HG03520 (cell line): ENCODE data around the gene INIP.
A peak's percentile ranks its signal among the peaks of the same experiment; 100 is the strongest.

Experiments used
- ATAC-seq: cut with Tn5 transposase; IDR thresholded peaks from one replicate; pipeline ENCODE4 v1.9.1; 2021; ENCODE audit warnings: mild to moderate bottlenecking, moderate library complexity; ENCODE audit not compliant: unreplicated experiment

Gene INIP, protein sequence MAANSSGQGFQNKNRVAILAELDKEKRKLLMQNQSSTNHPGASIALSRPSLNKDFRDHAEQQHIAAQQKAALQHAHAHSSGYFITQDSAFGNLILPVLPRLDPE

DNA sequence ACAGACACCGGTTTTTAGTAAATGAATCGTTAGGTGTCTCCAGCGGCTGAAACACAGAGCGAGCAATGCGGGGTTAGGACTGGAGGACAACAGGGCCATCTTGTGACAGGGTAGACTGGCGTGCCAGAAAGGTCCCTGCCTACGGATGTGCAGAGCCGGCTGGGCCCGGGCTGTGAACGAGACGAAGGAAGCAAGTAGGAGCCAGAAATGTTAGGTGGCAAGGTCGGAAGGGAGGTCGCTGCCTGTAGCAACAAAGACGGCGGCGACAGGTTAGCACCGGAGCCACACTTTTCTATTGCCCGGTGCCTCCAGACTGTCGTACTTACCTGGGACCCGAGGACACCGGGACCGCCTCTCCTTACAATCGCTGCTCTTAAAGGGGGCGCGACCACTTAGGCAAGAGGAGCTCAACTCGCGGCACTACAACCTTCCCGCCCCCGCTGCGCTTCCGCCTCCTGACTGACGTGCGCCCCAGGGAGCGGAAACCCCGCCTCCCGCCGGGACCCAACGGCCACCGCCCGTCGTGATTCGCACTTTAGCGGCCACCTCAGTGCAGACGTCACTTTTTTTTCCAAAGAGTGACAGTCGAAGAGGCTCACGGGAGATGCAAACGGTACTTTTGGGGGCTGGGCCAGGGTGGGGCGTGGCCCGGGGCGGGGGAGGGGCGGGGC is at the start of gene INIP:
INIP (minus strand) TSS at position 457 of the 671 bp plus-strand sequence. CDS start 1,632 bp downstream, outside the sequence.
- peak; percentile 93 for ATAC-seq

DNA sequence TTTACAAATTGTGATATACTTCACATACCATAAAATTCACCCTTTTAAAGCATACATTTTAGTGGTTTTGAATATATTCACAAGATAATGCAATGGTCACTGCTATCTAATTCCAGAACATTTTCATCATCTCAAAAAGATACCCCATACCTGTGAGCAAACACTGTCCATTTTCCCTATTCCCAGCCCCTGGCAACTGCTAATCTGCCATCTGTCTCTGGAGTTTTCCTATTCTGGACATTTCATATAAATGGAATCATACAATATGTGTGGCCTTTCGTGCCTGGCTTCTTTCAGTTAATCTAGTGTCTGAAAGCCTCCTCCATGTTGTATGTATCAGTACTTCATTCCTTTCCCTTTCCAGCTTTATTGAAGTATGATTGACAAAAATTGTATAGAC is 47.4 kb upstream of the INIP start:
- ATAC-seq: no peak

DNA sequence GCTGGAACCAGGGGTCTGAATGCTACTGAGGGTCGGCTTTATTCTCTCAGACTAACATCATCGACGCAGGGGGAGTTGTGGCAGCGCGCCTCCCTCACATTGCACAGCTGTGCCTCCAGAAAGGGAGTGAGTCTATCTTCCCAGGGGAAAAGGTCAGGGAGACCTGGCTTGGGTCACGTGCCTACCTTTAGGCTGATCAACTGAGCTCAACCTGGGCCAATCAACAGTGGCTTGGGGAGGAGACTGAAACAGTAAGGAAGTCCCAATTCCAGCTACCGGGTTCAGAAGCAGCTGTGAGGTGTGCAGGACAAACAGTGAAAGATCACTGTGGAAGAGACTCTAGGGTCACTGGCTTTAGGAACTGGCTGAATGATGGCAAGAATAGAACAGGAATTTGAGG is 46.9 kb upstream of the INIP start:
- ATAC-seq: no peak

DNA sequence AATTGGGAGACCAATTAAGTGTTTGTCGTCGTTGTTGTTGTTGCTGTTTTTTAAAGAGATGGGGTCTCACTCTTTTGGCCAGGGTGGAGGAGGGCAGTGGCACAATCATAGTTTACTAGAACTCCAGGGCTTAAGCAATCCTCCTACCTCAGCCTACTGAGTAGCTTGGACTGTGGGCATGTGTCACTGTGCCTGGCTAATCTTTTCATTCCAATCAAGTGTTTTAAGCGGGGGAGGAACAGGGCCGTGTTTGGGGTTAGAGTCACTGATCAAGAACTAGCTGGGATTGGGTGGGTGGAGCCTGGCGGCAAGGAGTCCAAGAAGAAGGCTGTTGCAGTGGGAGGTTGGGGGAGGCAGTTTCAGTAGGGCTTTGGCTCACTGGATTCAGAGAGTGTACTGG is 46.4 kb upstream of the INIP start:
- ATAC-seq: no peak

DNA sequence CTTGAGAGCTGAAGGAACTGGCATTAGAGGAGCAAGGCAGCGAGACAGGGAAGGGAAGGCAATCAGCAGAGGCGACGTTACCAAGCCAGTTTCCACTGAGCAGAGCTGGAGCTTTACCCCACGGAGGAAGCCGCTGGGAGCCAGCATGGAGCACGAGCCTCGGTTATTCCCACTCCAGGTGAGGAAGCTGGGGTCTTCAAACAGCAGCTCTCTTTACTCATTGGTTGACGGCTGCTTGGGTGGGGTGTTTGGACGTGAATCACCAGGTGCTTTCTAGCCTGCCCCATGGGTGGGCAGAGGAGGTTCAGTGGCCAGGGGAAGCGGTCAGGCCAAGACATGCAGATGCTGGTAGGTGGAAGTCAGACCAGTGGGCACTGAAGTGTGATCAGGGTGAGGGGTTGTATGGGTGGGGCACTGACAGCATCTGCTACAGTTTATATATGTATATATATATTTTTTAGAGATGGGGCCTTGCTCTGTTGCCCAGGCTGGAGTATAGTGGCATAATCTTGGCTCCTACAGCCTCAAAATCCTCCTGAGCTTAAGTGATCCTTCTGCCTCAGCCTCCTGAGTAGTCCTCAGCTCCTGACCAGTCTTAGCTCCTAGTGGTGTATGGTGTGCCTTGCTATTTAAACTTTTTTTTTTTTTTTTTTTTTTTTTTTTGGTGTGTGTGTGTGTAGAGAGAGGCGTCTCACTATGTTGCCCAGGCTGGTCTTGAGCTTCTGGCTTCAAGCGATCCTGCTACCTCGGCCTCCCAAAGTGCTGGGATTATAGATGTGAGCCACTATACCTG is 45.0 kb upstream of the INIP start:
- ATAC-seq: no peak

DNA sequence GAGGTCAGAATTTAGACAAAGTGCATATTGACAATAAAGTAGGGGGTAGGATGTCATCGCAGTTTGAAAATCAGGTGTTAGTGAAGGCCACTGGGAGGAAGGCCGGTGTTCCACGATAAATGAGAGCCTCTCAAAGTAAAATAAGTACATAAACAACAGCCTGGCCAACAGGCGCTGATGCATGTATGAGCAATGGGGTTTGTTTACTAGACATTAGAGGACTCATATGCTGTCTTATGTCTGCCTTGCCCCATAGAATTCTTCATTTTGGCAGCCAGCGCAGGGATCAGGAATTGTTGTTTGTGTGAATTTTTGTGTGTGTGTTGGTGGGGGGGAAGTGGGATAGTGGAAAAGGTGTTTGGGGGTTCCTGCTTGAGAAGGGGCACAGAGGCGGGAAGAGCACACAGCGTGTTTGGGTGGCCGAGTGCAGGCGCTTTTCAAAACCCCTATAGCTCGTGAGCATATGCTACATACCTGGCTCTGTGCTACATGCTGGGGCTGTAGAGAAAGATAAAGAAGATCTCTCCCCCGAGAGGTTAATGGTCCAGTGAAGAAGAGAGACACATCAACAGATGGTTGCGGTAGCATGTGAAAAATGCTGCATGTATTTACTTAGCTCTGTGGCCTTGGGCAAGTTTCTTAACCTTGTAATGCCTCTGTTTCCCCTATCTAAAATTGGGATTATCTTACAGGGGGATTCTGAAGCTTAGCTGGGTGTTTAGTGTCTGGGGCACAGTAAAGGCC is 44.2 kb upstream of the INIP start:
- ATAC-seq: no peak

DNA sequence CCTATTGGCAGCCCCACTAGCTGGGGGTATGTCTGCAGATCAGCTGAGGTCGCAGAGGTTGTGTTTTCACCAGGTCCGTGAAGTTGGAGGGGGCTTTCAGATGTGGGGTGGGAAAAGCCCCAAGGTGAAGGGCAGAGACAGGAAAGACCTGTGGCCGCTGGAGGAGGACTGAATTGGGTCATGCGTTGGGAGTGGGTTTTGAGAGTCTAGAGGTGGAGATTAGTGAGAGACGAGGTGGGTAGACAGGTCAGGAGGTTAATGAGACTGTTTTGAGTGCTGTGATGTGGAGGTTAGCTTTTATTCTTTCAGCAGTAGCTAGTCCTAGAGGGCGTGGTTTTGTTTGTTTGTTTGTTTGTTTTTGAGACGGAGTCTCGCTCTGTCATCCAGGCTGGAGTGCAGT is 42.9 kb upstream of the INIP start:
- no peak for ATAC-seq

DNA sequence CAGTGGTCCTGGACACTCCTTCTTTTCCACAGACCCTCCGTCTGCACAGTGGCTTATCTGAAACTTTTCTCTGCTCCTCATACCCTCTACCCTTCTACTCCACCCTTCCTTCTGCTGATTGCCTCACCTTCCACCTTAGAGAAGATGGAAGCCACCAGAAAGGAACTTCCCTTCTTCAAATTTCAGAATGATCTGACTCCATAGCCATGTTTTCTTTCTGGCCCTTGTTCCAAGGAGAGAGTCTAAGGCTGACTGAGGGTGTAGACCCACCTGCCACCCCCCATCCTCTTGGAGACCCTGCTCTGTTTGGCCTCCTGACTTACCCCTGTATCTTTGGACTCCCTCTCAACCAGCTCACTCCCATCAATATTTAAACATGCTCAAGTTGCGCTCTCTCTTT is 40.0 kb upstream of the INIP start:
- no peak for ATAC-seq

DNA sequence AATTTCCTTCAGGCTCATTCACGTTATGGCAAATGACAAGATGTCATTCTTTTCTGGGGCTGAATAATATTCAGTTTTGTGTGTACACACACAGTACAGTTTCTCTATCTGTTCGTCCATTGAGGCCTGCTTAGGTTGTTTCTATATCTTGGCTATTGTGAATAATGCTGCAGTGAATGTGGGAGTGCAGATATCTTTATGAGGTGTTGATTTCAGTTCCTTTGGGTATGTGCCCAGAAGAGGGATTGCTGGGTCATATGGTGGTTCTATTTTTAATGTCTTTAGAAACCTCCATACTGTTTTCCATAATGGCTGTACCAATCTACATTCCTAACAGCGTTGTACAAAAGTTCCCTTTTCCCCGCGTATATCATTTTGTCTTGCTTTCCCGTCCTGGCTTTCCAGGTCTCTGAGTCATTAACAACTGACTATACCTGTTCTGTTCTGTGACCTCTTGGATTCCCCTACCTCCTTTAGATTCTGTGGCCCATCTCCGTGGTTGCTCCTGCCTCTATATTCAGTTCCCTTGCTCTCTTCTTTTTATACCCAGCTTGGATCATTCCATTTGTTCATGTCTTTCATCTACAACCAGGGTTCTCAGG is 39.5 kb upstream of the INIP start:
- ATAC-seq: no peak

DNA sequence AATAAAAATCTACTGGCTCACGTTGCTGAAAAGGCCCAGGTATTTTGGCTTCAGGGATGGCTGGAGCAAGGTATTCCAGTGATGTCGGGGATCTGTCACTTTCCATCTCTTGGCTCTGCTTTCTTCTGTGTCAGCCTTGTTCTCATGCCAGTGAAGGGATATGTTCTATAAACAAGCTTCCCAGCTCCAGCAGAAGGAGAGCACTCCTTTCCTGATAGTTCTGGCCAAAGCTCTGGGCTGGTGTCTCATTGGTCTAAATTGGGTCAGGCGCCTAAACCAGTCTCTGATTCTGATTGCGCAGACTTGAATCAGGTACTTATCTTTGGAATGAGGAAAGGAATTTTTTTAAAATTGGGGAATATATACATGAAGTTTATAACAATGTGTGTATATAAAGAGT is 37.8 kb upstream of the INIP start:
- ATAC-seq: no peak

DNA sequence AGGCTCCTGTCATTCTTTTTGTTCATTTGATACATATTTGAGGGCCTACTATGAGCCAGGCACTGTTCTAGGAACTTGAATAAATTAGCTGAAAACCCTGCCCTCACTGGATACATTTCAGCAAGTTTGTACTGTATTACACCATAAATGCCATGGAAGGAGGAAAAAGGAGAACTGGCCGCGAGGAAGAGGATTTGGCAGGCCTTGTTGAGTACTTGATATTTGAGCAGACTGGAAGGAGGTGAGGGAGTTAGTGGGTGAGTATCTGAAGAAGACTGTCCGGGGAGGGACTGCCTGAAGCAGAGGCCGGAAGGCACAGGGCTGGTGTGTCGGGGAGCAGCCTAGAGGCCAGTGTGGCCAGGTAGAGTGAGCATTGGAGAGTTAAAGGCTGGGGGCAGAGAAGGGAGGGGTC is 37.1 kb upstream of the INIP start:
- ATAC-seq: no peak

DNA sequence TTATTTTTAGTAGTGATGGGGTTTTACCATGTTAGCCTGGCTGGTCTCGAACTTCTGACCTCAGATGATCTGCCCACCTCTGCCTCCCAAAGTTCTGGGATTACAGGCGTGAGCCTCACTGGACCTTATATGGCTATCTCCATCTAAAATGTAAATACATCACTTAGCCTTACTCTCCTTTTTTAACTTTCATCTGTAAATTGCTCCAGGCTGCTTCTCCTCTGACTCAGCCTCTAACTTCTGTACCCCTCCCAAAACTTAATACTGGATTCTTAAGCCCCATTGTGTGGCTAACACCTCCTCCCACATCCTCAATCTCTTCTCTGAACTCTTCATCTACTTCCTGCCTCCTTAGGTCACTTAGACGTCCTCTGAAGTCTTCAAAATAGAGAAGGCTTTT is 36.7 kb upstream of the INIP start:
- no peak for ATAC-seq

DNA sequence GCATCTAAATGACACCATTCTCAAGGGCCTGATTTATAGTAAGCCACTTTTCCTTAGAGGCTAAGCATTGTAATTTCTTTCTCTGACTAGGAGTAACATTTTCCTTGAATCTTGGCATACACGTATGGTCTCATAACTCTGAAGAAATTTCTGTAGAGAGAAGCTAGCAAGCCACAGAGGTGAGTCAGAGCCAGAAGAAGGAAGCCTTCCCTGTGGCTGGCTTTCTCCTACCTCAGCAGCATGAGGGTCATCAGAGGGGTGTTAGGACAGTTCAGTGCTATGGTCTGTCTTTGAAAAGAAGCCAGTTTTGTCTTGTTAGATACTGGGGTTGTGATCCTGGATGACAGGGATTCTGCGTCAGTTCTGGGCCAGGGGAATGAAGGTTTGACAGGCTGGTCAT is 35.8 kb upstream of the INIP start:
- ATAC-seq: no peak

DNA sequence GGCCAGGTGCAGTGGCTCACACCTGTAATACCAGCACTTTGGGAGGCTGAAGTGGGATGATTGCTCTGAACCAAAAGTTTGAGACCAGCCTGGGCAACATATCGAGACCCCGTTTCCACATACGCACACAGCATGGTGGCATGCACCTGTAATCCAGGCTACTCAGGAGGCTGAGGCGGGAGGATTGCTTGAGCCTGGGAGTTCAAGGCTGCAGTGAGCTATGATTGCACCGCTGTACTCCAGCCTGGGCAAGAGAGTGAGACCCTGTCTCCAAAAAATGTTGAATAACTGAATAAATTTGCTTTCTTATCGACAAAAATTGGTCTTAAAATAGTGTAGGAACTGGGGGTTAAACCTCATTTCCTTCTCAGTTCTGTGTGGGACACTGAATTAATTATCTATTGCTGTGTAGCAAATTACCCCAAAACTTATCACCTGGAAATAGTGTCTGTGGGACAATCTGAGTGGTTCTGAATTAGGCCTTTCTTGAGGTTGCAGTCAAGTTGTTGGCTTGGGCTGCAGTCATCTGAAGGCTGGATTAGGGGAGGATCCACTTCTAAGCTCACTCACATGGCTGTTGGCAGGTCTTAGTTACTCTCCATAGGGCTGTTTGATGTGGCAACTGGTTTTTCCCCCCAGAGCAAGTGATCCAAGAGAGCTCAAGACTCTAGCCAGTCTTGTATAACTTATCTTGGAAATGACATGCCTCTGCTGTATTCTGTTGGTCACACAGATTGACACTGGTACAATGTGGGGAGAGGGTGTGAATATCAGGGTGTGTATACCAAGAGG is 34.6 kb upstream of the INIP start:
- ATAC-seq: no peak

DNA sequence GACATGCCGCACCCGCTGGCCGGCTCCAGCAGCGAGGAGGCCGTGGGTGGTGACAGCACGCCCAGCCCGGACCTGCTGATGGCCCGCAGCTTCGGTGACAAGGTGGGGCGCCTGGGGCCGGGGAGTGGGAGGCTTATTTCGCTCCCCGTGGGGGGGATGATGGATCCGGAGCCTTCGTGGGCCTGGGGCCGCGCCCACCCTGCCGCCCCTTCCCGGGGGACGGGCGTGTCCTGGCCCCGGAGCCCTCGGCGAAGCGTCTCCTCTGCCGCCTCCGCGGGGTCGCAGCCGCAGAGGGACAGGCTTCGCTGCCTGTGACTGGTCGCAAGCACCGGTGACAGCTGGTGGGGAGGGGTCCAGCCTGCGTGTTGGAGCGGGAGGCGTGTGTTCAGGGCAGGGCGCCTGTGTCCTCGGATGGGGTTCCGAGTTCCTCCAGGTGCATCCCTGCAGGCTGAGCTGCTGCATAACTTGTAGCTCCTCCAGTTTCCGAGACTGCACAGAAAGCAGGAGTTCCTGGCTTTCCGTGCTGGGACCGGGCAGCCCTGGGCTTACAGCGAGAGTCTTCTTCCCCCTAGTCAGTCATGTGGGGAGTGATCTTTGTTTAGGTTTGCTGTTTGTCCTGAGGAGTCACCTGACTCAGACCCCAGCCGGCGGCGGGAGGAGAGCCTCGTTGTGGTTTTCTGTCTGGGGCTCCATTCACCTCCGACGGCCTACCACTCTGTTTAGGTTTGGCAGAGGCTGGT is 33.3 kb upstream of the INIP start:
- peak; percentile 19 for ATAC-seq

DNA sequence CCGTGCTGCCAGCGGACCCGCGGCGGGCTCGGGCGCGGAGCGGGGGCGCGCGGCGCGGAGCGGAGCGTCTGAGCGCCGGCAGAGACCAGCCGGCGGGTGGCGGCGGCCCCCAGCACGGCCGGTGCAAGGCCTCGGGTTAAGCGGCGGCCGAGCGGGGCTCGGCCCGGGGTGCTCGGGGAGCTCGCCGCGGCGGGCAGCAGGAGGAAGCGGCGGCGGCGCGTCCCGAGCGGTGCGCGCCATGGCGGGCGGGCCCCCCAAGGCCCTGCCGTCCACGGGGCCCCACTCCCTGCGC is 32.8 kb upstream of the INIP start:
- no peak for ATAC-seq

DNA sequence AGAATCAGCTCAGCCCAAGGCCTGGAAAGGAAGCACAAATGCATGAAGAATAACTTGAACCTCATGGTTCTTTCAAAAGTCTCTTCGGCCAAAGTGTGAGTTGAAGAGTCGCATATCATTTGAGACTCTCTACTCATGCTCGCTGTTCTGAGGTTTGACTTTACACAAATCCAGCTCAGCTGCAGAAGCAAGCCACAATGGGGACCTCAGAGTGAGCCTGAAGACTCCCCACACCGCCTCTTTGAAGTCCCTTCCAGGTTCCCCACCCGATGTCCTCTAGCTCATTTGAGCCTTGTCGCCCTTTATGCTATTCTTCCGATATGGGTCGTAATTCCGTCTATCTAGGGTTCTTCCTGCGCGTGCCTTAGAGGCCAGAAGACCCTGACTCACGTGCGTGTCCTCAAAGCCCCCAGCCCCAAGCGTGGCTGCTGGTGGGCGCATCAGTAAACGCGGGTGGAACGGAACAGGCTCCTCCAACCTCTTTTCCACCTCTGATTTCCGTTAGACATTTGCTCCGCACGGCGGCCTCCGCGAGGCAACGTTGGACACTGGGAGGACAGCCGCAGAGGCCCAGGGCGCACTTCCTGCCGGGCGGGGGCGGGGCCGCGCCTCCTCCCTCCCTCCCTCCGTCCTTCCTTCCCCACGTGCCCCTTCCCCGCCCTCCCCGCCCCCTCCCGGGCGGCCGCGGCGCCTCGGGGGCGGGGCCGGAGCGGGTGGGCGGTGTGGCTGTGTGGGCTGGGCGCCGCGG is 32.3 kb upstream of the INIP start, which contains the start of gene SNX30:
SNX30 (plus strand) TSS at position 745 of the 748 bp plus-strand sequence. CDS start 242 bp downstream, outside the sequence.
- peak; percentile 54 for ATAC-seq

DNA sequence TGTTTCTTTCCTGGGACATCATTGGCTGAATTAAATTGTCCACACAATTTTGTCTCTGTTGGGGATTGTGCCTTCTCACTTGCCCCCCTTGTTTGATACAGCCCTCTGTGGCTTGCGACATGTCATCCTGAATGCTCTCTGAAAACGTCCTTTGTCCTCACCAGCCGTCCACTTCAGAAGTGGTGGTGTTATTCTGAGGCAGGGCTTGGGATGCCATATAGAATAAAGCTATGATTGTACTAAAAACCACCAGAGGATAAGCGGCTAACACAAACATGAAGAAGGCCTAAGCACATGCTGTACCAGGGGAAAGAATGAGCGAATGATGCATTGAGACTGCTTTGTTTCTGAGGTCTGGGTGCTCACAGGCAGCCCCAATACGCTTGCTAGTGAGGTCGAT is 29.2 kb upstream of the INIP start:
- no peak for ATAC-seq

DNA sequence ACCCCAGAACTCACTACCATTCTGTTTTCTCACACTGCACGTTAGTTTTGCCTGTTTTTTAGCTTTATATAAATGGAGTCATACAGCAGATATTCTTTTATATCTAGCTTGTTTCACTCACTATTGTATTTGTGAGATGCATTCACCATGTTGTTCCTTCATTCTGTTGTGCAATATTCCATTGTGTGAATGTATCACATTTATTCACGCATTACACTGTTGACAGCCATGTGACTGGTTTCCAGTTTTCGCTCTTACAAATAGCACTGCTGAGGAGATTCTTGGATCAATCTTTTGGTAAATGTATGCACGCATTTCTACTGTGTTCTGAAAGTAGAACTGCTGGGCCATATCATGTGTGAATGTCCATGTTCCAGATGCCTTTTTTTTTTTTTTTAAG is 26.3 kb upstream of the INIP start:
- ATAC-seq: no peak
